H1 (cell line): Measurements from ENCODE around the gene F2RL2. TPM values are rescaled to one million over a fixed set of nuclear protein-coding genes. Genes with fewer than 3 reads are reported as not detected.

ENCODE experiments used
- ATF3 ChIP-seq: IDR thresholded peaks from 2 replicates; pipeline ENCODE4 v1.6.1; 2011; ENCODE audit warnings: low read depth, mild to moderate bottlenecking, low read length; ENCODE audit not compliant: insufficient read depth
- CBX8 ChIP-seq: fragments of 300-800, 300-1000 bp; sonication (generic); IDR thresholded peaks from 2 replicates; pipeline ENCODE4 v1.7.1; 2016; ENCODE audit warnings: low read depth, low read length, borderline replicate concordance
- CTBP2 ChIP-seq: IDR thresholded peaks from 2 replicates; pipeline ENCODE4 v1.7.0; 2011; ENCODE audit warnings: borderline replicate concordance, mild to moderate bottlenecking, moderate library complexity, mixed read lengths, low read length; ENCODE audit not compliant: insufficient read depth, insufficient read length
- polyA plus RNA-seq, 7 experiments: library from polyadenylated mRNA; depleted of rRNA in 3 of 7; stranded (reverse) in 5 of 7; unstranded in 2 of 7; fragments of >200 nt in 5 of 7; fragments of 200-250 nt in 2 of 7; gene quantifications; 1 replicate in 5 of 7; 2 replicates in 1 of 7; 4 replicates in 1 of 7; pipeline versions ENCODE4 v1.2.1 to v1.2.3, GENCODE V29; 2011 to 2013; ENCODE audit warnings: missing spikeins in 2 of 7, mixed read lengths in 2 of 7
- total RNA-seq: library from RNA; stranded (reverse); fragmentation: NEBNext Ultra II Directional; extraction: Animal tissue kit (Norgen Biotek cat#: 25700); gene quantifications from 2 replicates; pipeline ENCODE4 v1.2.1, GENCODE V29; 2021
- TF ChIP-seq, protein P1 (sequence below): fragments of 300-600 bp; sonication (generic); IDR thresholded peaks from 2 replicates; pipeline ENCODE4 v1.7.1; 2012; ENCODE audit warnings: low read length, moderate library complexity, mild to moderate bottlenecking, inconsistent platforms; ENCODE audit not compliant: insufficient replicate concordance
- TF ChIP-seq, protein P2 (sequence below): IDR thresholded peaks from 2 replicates; pipeline ENCODE4 v1.6.1; 2012; ENCODE audit warnings: inconsistent platforms
- TF ChIP-seq, protein P3 (sequence below): IDR thresholded peaks from 2 replicates; pipeline ENCODE4 v1.6.1; 2012; ENCODE audit warnings: low read length, inconsistent platforms

The F2RL2 gene
- total and polyA plus RNA-seq, 2 of the 8 experiments (the other 6 are each of a cell fraction or from before 2014, with no cell fraction given) = 0.03 to 0.07 TPM

DNA sequence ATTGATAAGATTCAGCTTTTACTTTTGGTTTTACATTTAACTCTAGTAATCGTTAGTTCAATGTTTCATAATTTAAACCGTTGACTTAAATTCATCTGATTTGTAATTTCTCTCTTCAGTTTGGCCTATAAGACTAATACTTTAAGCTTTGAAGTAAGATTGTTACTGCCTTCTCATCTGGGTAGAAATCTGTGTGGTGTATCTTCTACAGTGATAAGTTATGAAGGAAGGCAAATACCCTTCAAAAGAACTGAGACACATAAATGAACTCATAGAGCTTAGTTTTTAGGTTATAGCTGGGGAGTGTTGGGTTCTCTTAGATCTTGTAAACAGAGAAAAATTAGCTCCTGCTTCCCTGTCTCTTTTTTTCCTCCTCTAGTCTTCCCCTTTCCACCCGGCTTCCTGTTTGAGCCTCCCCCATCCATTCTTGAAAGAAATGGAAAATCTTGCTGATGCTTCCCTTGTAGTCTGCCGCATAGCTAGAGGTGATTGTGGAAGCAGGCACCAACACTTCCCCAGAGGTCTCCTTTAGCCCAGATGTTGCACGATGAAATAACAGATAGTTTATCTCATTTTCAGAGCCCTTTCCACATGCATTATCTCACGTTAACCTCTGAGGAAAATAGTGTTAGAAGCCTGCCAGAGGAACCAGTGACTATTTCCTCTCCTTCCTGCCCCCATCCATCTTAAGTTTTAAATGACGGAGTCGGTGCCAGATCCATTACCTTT, 2.0 kb upstream of the F2RL2 start (continued):
- TF ChIP-seq ATF3 = no peak
- no peak for TF ChIP-seq CTBP2
- TF ChIP-seq, protein P1, sequence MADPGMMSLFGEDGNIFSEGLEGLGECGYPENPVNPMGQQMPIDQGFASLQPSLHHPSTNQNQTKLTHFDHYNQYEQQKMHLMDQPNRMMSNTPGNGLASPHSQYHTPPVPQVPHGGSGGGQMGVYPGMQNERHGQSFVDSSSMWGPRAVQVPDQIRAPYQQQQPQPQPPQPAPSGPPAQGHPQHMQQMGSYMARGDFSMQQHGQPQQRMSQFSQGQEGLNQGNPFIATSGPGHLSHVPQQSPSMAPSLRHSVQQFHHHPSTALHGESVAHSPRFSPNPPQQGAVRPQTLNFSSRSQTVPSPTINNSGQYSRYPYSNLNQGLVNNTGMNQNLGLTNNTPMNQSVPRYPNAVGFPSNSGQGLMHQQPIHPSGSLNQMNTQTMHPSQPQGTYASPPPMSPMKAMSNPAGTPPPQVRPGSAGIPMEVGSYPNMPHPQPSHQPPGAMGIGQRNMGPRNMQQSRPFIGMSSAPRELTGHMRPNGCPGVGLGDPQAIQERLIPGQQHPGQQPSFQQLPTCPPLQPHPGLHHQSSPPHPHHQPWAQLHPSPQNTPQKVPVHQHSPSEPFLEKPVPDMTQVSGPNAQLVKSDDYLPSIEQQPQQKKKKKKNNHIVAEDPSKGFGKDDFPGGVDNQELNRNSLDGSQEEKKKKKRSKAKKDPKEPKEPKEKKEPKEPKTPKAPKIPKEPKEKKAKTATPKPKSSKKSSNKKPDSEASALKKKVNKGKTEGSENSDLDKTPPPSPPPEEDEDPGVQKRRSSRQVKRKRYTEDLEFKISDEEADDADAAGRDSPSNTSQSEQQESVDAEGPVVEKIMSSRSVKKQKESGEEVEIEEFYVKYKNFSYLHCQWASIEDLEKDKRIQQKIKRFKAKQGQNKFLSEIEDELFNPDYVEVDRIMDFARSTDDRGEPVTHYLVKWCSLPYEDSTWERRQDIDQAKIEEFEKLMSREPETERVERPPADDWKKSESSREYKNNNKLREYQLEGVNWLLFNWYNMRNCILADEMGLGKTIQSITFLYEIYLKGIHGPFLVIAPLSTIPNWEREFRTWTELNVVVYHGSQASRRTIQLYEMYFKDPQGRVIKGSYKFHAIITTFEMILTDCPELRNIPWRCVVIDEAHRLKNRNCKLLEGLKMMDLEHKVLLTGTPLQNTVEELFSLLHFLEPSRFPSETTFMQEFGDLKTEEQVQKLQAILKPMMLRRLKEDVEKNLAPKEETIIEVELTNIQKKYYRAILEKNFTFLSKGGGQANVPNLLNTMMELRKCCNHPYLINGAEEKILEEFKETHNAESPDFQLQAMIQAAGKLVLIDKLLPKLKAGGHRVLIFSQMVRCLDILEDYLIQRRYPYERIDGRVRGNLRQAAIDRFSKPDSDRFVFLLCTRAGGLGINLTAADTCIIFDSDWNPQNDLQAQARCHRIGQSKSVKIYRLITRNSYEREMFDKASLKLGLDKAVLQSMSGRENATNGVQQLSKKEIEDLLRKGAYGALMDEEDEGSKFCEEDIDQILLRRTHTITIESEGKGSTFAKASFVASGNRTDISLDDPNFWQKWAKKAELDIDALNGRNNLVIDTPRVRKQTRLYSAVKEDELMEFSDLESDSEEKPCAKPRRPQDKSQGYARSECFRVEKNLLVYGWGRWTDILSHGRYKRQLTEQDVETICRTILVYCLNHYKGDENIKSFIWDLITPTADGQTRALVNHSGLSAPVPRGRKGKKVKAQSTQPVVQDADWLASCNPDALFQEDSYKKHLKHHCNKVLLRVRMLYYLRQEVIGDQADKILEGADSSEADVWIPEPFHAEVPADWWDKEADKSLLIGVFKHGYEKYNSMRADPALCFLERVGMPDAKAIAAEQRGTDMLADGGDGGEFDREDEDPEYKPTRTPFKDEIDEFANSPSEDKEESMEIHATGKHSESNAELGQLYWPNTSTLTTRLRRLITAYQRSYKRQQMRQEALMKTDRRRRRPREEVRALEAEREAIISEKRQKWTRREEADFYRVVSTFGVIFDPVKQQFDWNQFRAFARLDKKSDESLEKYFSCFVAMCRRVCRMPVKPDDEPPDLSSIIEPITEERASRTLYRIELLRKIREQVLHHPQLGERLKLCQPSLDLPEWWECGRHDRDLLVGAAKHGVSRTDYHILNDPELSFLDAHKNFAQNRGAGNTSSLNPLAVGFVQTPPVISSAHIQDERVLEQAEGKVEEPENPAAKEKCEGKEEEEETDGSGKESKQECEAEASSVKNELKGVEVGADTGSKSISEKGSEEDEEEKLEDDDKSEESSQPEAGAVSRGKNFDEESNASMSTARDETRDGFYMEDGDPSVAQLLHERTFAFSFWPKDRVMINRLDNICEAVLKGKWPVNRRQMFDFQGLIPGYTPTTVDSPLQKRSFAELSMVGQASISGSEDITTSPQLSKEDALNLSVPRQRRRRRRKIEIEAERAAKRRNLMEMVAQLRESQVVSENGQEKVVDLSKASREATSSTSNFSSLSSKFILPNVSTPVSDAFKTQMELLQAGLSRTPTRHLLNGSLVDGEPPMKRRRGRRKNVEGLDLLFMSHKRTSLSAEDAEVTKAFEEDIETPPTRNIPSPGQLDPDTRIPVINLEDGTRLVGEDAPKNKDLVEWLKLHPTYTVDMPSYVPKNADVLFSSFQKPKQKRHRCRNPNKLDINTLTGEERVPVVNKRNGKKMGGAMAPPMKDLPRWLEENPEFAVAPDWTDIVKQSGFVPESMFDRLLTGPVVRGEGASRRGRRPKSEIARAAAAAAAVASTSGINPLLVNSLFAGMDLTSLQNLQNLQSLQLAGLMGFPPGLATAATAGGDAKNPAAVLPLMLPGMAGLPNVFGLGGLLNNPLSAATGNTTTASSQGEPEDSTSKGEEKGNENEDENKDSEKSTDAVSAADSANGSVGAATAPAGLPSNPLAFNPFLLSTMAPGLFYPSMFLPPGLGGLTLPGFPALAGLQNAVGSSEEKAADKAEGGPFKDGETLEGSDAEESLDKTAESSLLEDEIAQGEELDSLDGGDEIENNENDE = no peak
- TF ChIP-seq, protein P2, sequence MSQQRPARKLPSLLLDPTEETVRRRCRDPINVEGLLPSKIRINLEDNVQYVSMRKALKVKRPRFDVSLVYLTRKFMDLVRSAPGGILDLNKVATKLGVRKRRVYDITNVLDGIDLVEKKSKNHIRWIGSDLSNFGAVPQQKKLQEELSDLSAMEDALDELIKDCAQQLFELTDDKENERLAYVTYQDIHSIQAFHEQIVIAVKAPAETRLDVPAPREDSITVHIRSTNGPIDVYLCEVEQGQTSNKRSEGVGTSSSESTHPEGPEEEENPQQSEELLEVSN = no peak
- TF ChIP-seq CBX8 = no peak
- TF ChIP-seq, protein P3, sequence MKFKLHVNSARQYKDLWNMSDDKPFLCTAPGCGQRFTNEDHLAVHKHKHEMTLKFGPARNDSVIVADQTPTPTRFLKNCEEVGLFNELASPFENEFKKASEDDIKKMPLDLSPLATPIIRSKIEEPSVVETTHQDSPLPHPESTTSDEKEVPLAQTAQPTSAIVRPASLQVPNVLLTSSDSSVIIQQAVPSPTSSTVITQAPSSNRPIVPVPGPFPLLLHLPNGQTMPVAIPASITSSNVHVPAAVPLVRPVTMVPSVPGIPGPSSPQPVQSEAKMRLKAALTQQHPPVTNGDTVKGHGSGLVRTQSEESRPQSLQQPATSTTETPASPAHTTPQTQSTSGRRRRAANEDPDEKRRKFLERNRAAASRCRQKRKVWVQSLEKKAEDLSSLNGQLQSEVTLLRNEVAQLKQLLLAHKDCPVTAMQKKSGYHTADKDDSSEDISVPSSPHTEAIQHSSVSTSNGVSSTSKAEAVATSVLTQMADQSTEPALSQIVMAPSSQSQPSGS = no peak
